NCI-H187 treated with DMSO at 0.1 percent for 48 hours (cell line): ENCODE measurements around the gene PARP16.

Experiments
- DNase-seq: peaks from one replicate; lab custom pipeline; 2025; lab: John Stamatoyannopoulos, UW

Gene PARP16

GRCh38 chr15:65286704-65287519 lies at the start of gene PARP16:
PARP16 (minus strand) TSS chr15:65286883; CDS start chr15:65286426, 457 bp downstream.
- peak; percentile 18 for DNase-seq

GRCh38 chr15:65335278-65336055 lies 48.8 kb upstream of the PARP16 start:
- DNase-seq = no peak

- no peak for DNase-seq
Observed at GRCh38 chr15:65334586-65335231, 48.0 kb upstream of the PARP16 start.

GRCh38 chr15:65333856-65334255 lies 47.2 kb upstream of the PARP16 start:
- DNase-seq = no peak

- DNase-seq = no peak
Observed at GRCh38 chr15:65333148-65333820, 46.6 kb upstream of the PARP16 start.

- DNase-seq = no peak
Observed at GRCh38 chr15:65332391-65333147, 45.9 kb upstream of the PARP16 start.

- DNase-seq = no peak
Observed at GRCh38 chr15:65331811-65332210, 45.1 kb upstream of the PARP16 start.

GRCh38 chr15:65330934-65331645 lies 44.4 kb upstream of the PARP16 start:
- DNase-seq = no peak

- DNase-seq = no peak
Observed at GRCh38 chr15:65329984-65330735, 43.5 kb upstream of the PARP16 start.

GRCh38 chr15:65329288-65329983 lies 42.8 kb upstream of the PARP16 start:
- no peak for DNase-seq

GRCh38 chr15:65328506-65329287 lies 42.0 kb upstream of the PARP16 start:
- DNase-seq = no peak

GRCh38 chr15:65327651-65328393 lies 41.1 kb upstream of the PARP16 start:
- DNase-seq = no peak

- DNase-seq = no peak
Observed at GRCh38 chr15:65326818-65327217, 40.1 kb upstream of the PARP16 start.

- no peak for DNase-seq
Observed at GRCh38 chr15:65326117-65326526, 39.4 kb upstream of the PARP16 start.

GRCh38 chr15:65323071-65323511 lies 36.4 kb upstream of the PARP16 start:
- DNase-seq = no peak

GRCh38 chr15:65318870-65319356 lies 32.2 kb upstream of the PARP16 start:
- DNase-seq = no peak

- no peak for DNase-seq
Observed at GRCh38 chr15:65312400-65312916, 25.8 kb upstream of the PARP16 start.
